ENCODE data around the gene EML5.

Gene EML5

DNA sequence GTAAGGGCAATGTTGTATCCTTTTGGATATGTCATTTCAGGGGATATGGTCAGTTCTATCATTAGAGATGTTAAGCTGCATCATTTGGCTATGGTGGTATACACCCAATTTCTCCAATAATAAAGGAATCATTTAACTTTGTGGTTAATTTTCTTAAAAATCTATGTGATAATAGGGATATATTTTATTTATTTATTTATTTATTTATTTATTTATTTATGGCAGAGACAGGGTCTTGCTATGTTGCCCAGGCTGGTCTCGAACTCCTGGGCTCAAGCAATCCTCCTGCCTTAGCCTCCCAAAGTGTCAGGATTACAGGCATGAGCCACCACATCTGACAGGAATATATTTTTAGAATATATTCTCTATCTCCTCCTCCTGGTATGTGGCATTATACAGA is 85.7 kb downstream of the EML5 start:
- Mint-ChIP-seq H3K4me3 (no peak overlapping the region), H3K36me3 (peaks cover 8% of the 10 kb centered on the region), H3K27ac (no peak overlapping the region), H3K27me3 (no peaks in the 10 kb centered on the region), H3K4me1 (ENCODE audit: low read depth) (no peaks in the 10 kb centered on the region), H3K9me3 (ENCODE audit: low read depth) (no peaks in the 10 kb centered on the region)

DNA sequence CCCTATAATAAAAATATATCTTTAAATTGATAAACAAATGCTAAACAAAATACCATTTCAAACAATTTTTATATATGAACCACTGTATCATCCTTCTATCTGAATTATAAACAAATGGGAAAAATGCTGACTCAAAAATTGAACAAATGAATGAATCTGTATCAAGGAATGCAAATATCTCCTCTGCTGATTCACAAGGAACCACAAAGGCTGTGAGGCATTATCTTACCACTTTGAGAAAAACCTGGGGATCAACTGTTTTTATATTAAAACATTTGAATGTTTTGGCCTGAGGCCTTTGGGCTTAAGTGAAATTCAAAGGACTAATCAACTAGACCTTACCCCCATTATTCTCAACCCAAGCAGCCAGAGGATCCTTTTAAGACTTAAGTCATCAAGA is 86.3 kb downstream of the EML5 start:
- Mint-ChIP-seq H3K27me3 (no peaks in the 10 kb centered on the region), H3K4me1 (ENCODE audit: low read depth) (no peaks in the 10 kb centered on the region), H3K27ac (no peak overlapping the region), H3K4me3 (no peak overlapping the region), H3K36me3 (peaks cover 8% of the 10 kb centered on the region), H3K9me3 (ENCODE audit: low read depth) (no peaks in the 10 kb centered on the region)

DNA sequence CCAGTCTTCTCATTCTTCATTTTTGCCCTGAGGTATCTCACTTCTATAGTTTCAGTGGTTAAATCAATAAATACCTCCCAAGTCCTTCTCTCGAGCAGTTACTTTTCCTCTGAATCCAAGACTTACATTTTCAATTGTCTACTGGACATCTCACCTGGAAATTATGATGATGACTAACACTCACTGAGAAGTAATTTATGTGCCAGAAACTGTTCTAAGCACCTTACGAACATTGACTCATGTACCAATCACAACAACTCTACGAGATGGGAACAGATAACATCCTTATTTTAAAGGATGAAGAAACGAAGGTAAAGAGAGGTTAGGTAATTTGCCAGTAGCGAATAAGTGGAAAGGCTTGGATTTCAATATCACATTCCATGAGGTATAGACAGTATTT is 94.1 kb downstream of the EML5 start:
- Mint-ChIP-seq H3K4me1 (ENCODE audit: low read depth) (no peaks in the 10 kb centered on the region), H3K27me3 (no peaks in the 10 kb centered on the region), H3K9me3 (ENCODE audit: low read depth) (no peaks in the 10 kb centered on the region), H3K27ac (no peak overlapping the region), H3K4me3 (no peak overlapping the region), H3K36me3 (peaks cover 19% of the 10 kb centered on the region)

DNA sequence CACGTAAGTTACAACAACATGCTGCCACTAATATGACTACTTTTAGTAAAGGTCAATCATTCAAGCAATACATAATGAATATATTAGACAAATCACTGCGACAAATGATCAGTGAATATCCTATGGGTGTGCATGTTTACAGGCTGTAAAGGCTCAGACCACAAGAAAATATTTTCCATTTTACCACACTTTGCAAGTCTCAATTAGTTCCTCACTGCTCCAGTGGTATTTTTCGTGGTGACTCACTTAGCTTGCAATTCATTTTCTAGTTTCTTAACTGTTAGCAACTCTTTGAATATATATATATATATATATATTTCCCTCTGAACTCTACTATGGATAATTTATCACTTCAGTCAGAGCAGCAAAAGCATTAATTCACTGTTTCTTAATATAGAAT is 96.9 kb downstream of the EML5 start:
- Mint-ChIP-seq H3K36me3 (peaks cover 20% of the 10 kb centered on the region), H3K9me3 (ENCODE audit: low read depth) (no peaks in the 10 kb centered on the region), H3K4me3 (no peak overlapping the region), H3K27me3 (no peaks in the 10 kb centered on the region), H3K4me1 (ENCODE audit: low read depth) (no peaks in the 10 kb centered on the region), H3K27ac (no peak overlapping the region)

DNA sequence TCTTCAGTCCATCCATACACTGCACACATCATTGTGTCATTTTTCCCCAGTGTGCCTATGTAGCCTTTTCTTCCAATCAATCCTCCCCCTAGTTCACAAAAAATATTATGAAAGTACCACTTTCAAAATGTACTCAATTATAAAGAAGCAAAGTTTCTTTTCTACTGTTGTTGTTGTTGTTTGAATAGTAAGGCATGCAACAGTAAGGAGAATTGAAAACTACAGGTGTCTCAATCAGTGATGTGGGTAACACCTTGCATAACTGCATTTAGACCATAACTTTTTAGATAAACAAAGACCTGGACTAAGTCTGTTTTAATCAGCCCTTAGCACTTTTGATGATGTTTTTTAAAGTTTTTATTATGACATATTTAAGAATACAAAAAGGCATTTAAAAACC is 104.4 kb downstream of the EML5 start:
- H3K27ac Mint-ChIP-seq, result no peak overlapping the region
- no peaks in the 10 kb centered on the region for H3K27me3 Mint-ChIP-seq
- no peaks in the 10 kb centered on the region for H3K9me3 Mint-ChIP-seq (ENCODE audit: low read depth)
- no peak overlapping the region for H3K4me3 Mint-ChIP-seq
- no peaks in the 10 kb centered on the region for H3K4me1 Mint-ChIP-seq (ENCODE audit: low read depth)
- H3K36me3 Mint-ChIP-seq, result peaks cover 10% of the 10 kb centered on the region

DNA sequence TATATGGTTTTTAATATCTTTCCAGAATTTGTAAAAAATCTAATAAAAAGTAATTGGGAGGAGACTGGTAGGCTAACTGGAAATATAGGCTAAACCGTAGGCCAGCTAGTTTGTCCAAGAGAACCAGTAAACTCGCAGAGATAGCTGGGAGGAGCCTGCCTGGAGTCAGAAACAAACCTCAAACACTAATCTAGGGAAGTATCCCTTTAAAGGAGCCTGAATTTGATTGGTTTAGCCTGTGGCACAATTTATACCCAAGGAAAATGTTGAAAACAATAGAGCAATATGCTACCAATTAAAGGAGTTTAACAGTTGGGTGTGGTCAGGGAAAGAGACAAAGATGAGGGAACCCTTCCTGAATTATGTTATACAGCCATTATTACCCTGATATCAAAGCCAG is 109.6 kb downstream of the EML5 start:
- Mint-ChIP-seq H3K36me3 (peaks cover 12% of the 10 kb centered on the region), H3K4me3 (no peak overlapping the region), H3K27me3 (no peaks in the 10 kb centered on the region), H3K4me1 (ENCODE audit: low read depth) (no peaks in the 10 kb centered on the region), H3K27ac (no peak overlapping the region), H3K9me3 (ENCODE audit: low read depth) (no peaks in the 10 kb centered on the region)

DNA sequence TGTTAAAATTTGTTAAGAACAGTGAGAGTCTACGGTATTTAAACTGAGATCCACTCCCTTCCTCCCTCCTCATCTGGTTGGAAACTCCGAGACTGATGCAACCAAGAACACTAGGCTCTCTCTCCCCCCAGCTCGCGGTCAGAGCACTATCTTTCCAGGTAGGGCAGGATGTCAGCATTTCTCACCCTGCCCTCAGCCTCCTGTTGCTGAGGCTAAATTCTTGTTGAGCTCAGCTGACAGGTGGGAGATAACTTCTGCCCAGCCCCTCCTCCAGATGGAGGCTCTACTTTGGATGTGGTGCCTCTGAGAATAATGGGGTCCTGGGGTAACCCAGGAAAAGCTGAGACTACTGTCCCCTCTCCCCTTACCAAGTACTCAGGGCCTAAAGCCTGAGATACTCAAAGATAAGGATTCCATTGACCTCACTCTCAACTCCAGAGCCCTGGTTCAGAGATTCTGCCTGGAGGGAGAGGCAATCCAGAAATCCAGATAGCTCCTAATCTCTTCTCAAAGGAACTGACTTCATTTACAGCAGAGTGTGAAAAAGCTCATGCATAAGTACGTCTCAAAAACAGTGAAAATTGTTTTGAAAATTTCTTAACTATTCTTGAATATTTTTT is 110.1 kb downstream of the EML5 start:
- Mint-ChIP-seq H3K4me3 (no peak overlapping the region), H3K9me3 (ENCODE audit: low read depth) (no peaks in the 10 kb centered on the region), H3K36me3 (peaks cover 14% of the 10 kb centered on the region), H3K27ac (no peak overlapping the region), H3K27me3 (no peaks in the 10 kb centered on the region), H3K4me1 (ENCODE audit: low read depth) (no peaks in the 10 kb centered on the region)

DNA sequence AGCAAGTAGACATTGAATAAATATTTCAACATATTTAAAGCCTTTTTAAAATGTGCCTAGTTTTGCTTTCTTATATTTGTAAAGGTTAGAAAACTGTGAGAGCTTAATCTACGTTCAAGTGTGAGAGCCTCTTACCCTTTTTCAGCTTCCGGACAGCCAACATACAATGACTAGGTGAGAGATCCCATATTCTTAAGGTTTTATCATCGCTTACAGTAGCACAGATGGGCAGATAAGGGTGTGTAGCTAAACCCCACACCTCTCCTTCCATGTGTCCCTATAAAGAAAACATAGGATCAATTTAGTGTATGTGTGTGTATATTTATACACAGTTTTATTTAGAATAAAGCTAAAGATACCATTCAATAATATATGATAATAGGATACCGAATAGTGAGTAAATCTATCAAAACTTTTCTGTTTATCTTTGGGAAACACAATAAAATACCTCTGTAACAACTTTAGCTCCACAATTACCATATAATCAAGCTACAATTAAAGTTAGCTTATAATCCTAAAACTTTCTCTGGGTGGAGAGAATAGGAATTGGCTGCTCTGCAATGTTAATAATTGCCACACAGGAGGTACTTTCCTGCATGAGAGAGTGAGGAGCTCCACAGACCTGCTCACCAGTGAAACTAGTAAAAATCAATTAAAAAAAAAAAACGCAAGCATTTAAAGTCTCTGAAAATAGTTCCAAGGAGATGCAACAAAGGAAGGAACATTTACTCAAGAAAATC is 110.8 kb downstream of the EML5 start:
- H3K4me3 Mint-ChIP-seq, result no peak overlapping the region
- H3K27ac Mint-ChIP-seq, result no peak overlapping the region
- no peaks in the 10 kb centered on the region for H3K4me1 Mint-ChIP-seq (ENCODE audit: low read depth)
- H3K9me3 Mint-ChIP-seq (ENCODE audit: low read depth), result no peaks in the 10 kb centered on the region
- H3K36me3 Mint-ChIP-seq, result peaks cover 14% of the 10 kb centered on the region
- no peaks in the 10 kb centered on the region for H3K27me3 Mint-ChIP-seq

DNA sequence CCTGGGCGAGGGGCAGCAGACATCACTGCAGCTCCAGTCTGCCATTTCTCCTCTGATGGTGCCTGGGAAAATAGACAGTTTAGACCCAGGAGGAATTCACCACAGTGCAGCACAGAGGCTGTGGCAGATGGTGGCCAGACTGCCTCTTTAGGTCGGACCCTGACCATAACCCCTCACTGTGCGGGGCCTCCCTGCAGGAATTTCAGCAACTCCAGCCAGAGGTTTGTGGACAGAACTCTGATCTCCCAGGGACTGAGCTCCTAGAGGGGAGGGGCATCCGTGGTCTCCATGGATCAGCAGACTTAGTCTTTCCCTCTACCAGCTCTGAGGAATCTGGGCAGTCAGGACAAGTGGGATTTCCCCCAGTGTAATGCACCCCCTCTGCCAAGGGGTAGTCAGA is 123.4 kb downstream of the EML5 start:
- Mint-ChIP-seq H3K27ac (no peak overlapping the region), H3K4me3 (no peak overlapping the region), H3K4me1 (ENCODE audit: low read depth) (no peaks in the 10 kb centered on the region)

DNA sequence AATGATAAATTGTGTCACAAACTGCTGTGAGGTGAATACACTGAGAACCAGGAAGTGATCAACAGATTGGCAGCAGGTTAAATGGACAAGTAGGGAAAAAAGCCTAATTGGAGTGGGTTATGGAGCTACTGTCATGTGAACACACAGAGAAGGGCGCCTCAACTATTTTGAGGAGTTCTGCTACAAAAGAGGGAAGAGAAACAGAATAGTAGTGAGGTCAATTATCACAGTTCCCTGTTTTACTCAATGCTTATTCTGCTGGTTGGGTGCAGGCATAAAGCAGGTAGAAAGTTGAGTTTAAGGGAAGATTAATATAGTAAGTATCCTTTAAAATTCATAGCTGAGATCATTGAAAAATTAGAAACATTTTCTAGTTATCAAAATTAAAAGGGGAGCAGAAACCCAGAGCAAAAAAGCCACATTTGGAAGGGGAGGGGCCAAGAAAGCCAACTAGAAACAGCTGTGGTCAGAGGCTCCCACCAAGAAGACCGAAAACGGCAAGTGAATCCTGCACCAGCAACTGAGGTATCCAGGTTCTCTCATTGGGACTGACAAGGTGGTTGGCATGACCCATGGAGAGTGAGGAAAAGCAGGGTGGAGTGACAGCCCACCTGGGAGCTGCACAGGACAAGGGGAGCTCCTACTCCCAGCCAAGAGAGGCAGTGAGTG is 124.2 kb downstream of the EML5 start:
- Mint-ChIP-seq H3K9me3 (ENCODE audit: low read depth) (peaks cover 9% of the 10 kb centered on the region), H3K4me3 (no peak overlapping the region), H3K36me3 (peaks cover 18% of the 10 kb centered on the region), H3K27me3 (no peaks in the 10 kb centered on the region), H3K27ac (no peak overlapping the region), H3K4me1 (ENCODE audit: low read depth) (no peaks in the 10 kb centered on the region)

More for the DNA sequence above, 123.4 kb downstream of the EML5 start:
- Mint-ChIP-seq H3K27me3 (no peaks in the 10 kb centered on the region), H3K36me3 (peaks cover 20% of the 10 kb centered on the region), H3K9me3 (ENCODE audit: low read depth) (peaks cover 9% of the 10 kb centered on the region)

DNA sequence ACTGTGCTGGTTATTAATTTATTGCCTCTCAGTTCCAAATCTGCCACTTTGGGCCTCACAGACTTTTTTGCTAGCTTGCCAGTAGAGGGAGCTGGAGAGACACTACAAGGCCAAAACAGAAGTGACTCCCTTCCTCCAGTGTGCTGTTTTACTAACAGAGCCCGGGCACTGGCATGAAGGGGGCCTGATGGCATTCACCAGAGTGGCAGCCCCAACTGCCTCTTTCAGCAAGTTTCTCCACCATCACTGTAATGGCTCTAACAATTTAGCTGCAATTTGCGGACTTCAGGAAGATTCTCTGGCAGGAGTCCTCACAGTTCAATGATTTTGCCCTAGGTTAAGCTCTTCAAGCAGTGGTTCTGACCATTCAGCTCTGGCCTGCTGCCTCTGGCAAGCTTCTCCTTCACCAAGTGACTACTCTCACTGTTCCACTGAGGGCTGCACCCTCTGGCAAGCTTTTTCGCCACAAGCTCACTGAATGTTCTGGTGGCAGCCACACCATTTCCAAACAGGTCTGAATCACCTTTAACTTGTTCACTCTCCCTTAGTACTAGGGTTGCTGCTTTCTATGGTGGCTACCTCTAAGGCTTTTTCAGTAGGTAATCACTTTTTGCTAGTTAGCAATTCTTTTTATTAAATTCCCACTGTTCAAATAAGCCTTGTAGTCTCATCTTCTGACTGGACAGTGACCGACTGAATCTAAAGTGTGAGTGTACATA is 125.0 kb downstream of the EML5 start:
- Mint-ChIP-seq H3K4me3 (no peak overlapping the region), H3K27me3 (no peaks in the 10 kb centered on the region), H3K9me3 (ENCODE audit: low read depth) (peaks cover 9% of the 10 kb centered on the region), H3K4me1 (ENCODE audit: low read depth) (no peaks in the 10 kb centered on the region), H3K36me3 (peaks cover 14% of the 10 kb centered on the region), H3K27ac (no peak overlapping the region)

DNA sequence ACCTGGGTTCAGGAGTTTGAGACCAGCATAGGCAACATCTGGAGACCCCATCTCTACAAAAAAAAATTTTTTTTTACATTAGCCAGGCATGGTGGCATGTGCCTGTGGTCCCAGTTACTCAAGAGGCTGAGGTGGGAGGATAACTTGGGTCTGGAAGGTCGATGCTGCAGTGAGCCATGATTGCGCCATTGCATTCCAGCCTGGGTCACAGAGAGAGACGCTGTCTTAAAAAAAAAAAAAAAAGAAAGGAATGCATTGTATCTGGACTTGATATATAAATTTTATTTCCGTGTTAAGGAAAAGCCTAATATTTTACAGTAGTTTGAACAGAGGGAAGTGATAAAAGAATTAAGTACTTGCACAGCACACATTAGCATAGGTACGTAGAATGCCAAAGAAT is 132.7 kb downstream of the EML5 start:
- Mint-ChIP-seq H3K27ac (no peak overlapping the region), H3K27me3 (no peaks in the 10 kb centered on the region), H3K36me3 (peaks cover 25% of the 10 kb centered on the region), H3K4me1 (ENCODE audit: low read depth) (no peaks in the 10 kb centered on the region), H3K4me3 (no peak overlapping the region), H3K9me3 (ENCODE audit: low read depth) (no peaks in the 10 kb centered on the region)

DNA sequence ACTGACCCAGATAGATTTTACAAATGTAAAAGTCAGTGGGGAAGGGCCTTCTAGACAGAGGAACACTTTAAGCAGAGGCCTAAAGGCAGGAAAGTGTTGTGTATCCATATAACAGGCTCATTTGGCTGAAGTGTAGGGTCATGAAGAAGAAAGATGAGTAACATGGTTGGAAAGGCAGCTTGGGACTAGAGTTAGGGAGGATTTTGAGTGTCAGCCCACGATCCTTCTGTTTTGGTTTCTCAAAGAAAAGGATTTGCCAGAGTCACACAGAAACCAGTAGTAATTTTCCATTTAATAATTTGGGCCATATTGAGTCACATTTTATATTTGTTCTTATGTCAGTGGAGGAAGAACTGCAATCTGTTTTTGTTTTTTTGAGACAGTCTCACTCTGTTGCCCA is 153.5 kb downstream of the EML5 start:
- no peak overlapping the region for H3K27ac Mint-ChIP-seq
- no peak overlapping the region for H3K4me3 Mint-ChIP-seq
- H3K27me3 Mint-ChIP-seq, result no peaks in the 10 kb centered on the region
- peaks cover 13% of the 10 kb centered on the region for H3K9me3 Mint-ChIP-seq (ENCODE audit: low read depth)
- H3K36me3 Mint-ChIP-seq, result peaks cover 49% of the 10 kb centered on the region
- no peaks in the 10 kb centered on the region for H3K4me1 Mint-ChIP-seq (ENCODE audit: low read depth)

DNA sequence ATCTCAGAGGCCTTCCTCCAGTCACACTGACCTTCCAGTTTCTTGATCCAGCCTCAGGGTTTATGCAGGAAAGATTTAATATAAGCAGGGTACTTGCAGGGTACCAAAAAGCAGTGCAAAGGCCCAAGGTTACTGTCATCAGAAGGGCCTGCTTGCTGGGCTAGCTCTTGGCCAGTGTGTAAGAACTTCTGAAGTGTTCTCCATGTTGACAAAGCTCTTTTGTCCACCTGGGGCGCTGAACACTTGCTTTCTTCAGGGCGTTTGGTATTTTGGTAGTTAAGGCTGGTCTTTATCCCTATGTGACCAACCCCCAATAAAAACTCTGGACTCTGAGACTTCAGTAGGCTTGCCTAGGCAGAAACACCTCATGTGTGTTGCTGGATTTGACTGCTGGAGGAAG is 160.2 kb downstream of the EML5 start:
- Mint-ChIP-seq H3K36me3 (peaks cover 18% of the 10 kb centered on the region), H3K4me1 (ENCODE audit: low read depth) (no peaks in the 10 kb centered on the region), H3K27ac (no peak overlapping the region), H3K27me3 (no peaks in the 10 kb centered on the region), H3K9me3 (ENCODE audit: low read depth) (no peaks in the 10 kb centered on the region), H3K4me3 (no peak overlapping the region)

DNA sequence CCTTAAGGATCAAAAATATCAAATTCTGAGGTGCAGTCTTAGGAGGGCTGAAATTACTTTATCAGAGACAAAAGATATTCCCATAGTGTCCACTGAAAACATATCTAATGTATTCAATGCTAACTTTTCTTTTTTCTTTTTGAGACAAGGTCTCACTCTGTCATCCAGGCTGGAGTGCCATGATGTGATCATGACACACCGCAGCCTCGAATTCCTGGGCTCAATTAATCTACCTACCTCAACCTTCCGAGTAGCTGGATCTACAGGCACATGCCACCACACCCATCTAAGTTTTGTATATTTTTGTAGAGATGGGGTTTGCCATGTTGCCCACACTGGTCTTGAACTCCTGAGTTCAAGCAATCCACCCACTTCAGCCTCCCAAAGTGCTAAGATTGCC is 161.7 kb downstream of the EML5 start:
- H3K27me3 Mint-ChIP-seq, result no peaks in the 10 kb centered on the region
- no peak overlapping the region for H3K4me3 Mint-ChIP-seq
- no peak overlapping the region for H3K27ac Mint-ChIP-seq
- H3K36me3 Mint-ChIP-seq, result peaks cover 12% of the 10 kb centered on the region
- H3K9me3 Mint-ChIP-seq (ENCODE audit: low read depth), result no peaks in the 10 kb centered on the region
- H3K4me1 Mint-ChIP-seq (ENCODE audit: low read depth), result no peaks in the 10 kb centered on the region

All from activated naive CD8-positive, alpha-beta T cell (primary cell).